GM19324 (cell line): ENCODE data around the gene ERH.
"Not testable (repeated sequence)": the region's sequence is repeated elsewhere in the genome, so short reads cannot be mapped to it uniquely, and the experiment has no call there.

Source experiments
- ATAC-seq: cut with Tn5 transposase; IDR thresholded peaks from one replicate; pipeline ENCODE4 v1.9.1; 2021; ENCODE audit warnings: mild to moderate bottlenecking, moderate library complexity; ENCODE audit not compliant: unreplicated experiment, low FRiP score

Gene ERH

GRCh38 chr14:69399750-69400149, 1.7 kb upstream of the ERH start:
- no peak for ATAC-seq

- no peak for ATAC-seq
Observed at GRCh38 chr14:69398818-69399210, 715 bp upstream of the ERH start.

DNA sequence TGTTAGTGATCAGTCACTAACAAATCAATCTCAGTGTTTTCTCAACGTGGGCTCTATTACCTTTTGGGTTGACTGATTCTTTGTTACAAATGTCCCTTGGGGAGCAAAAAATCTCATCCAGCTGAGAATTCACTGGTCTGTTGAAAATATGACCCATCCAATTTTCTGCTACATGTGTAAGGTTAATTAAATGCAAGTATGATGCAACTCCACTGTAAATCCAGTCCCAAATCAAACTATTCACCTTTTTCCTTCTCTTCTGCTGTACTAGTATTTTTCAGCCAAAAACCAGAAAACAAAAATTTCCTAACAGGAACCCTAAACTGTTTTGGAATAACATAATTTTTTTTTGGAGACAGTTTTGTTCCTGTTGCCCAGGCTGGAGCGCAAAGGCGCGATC, 2.2 kb downstream of the ERH start:
- ATAC-seq, result no peak

- ATAC-seq, result no peak
Observed at GRCh38 chr14:69392481-69392880, 5.6 kb downstream of the ERH start.

DNA sequence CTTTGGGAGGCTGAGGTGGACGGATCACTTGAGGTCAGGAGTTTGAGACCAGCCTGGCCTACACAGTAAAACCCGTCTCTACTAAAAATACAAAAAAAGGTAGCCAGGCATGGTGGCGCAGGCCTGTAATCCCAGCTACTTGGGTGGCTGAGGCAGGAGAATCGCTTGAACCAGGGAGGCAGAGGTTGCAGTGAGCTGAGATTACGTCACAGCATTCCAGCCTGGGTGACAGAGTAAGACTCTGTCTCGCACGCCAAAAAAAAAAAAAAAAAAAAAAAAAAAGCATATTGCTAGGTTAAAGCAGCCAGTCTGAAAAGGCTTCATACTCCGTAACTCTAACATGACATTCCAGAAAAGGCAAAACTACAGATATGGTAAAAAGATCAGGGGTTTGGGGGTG, 6.7 kb downstream of the ERH start:
- ATAC-seq, result not testable (repeated sequence)

DNA sequence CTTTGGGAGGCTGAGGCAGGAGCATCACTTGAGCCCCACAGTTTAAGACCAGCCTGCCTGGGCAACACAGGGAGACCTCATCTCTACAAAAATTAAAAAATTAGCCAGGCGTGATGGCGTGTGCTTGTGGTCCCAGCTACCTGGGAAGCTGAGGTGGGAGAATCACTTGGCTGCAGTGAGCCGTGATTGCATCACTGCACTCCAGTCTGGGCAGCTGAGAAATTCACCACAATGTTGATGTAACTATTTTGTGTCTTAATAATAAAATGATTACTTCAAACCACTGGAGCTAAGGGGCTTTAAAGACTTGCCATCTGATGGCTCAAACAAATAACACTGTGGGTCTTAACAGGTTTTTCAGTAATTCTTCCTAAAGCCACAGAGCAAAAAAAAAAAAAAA, 10.8 kb downstream of the ERH start:
- no peak for ATAC-seq

- no peak for ATAC-seq
Observed at GRCh38 chr14:69378274-69378673, 19.8 kb downstream of the ERH start.

DNA sequence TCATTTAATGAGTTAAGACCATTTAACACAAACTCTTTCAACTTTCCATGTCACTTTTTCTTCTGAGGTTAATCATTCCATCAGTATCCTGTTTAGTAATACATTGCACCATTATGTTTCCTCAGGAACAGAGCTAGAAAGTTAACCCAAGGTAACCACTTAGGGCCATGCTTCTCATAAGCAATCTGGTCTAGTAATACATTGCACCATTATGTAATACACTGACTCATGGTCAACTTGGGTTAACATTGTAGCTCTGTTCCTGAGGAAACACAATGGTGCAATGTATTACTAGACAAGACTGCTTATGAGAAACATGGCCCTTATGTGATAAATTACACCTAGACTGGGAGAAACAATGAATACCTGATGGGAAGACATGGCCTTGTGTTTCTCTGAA, 21.7 kb downstream of the ERH start:
- no peak for ATAC-seq

GRCh38 chr14:69375722-69376121, 22.4 kb downstream of the ERH start:
- no peak for ATAC-seq

DNA sequence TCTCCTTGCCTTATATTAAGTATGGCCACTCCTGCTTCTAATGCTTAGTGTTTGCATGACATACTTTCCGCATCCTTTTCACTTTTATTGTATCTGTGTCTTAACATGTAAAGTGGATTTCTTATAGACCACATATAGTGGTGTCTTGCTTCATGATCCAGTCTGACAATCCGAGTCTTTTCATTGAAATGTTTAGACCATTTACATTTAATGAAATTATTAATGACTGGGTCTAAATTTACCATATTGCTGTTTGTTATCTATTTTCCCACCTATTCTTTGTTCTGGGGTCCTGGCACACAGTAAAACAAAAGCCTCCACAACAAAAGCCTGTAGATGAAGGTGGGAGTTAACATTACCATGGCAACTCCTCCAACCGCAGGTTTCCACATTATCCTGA, 22.9 kb downstream of the ERH start:
- ATAC-seq, result no peak

DNA sequence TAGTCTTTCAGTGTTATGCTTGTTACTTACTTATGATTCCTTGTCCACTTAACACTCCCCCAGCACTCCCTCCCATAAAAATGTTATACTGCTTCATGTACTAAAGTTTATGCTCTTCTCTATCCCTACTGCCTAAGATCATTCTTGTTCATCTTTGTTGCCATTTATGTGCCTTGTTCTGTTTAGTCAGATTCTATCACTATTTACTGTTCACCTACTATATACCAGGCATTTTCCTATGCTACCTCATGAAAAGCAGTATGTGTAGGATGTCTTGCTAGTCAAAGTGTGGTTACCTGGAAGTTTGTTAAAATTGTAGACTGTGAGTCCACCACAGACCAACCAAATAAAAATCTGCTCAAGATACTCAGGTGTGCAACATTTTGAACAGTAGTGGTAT, 23.9 kb downstream of the ERH start:
- no peak for ATAC-seq

DNA sequence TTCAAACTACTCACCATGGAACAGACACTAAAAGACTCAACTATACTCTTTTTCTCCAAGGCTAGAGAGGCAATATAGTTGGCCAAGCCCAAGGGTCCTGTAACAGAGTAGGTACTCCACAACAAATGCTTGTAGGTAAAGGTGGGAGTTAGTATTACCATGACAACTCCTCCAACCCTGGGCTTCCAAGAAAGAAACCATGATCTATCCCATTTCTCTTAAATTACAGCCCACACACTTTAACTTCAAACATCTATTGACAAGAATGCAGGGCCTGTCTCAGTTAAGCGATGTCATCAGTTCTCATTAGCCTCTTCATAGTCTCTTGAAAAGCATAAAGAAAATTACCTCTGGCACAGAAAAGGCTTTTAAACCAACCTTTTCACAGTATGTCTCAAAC, 25.0 kb downstream of the ERH start:
- no peak for ATAC-seq

DNA sequence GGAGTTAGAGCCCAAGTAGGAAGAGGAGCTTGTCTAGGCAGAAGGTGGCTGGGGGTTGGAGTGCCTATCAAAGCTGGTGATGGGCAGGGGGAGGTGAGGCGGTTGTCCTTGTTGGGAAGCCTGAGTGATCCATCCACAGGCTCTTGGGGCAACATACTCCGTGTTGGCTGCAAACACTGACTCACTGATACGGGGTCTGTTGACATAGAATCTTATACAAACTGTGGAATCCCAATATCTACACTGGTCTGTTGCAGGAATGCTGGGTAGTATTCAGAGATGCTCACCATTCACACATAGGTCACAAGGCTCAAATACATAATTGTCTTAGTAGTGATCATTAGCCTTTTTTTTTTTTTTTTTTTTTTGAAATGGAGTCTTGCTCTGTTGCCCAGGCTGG, 26.0 kb downstream of the ERH start:
- no peak for ATAC-seq

GRCh38 chr14:69370061-69370460, 28.0 kb downstream of the ERH start:
- no peak for ATAC-seq

DNA sequence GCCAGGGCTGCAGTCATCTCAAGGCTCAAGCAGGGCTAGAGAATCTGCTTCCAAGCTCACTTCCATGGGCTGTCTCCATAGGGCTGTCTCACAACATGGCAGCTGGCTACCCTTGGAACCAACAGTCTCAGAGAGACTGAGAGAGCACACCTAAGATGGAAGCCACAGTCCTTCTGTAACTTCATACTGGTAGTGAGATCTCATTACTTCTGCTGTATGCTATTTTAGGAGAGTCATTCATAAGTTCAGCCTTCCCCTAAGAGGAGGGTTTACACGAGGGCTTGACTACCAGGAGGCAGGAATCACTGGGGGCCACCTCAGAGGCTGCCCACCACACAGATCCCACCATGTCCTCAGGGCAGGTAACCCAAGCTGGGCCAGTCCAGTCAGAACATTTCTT, 29.7 kb downstream of the ERH start:
- no peak for ATAC-seq

- no peak for ATAC-seq
Observed at GRCh38 chr14:69366761-69367160, 31.3 kb downstream of the ERH start.

DNA sequence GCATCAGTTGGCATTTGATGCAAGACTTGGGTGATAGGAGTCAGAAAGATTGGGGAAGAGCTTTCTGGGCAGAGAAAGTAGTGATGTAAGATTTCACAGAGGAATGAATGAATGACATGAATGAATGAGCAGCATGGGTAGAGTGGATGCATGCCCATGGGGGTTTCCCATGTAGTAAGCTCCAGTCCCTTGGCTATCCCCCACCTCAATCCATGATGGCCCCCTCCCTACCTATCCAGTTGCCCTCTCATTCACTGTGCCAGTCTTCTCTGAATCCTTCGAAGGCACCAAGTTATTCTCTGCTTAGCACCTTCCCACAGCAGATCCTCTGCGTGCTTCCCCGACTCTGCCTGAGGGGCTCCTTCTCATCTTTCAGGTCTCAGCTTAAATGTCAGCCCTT, 32.0 kb downstream of the ERH start:
- ATAC-seq, result no peak

DNA sequence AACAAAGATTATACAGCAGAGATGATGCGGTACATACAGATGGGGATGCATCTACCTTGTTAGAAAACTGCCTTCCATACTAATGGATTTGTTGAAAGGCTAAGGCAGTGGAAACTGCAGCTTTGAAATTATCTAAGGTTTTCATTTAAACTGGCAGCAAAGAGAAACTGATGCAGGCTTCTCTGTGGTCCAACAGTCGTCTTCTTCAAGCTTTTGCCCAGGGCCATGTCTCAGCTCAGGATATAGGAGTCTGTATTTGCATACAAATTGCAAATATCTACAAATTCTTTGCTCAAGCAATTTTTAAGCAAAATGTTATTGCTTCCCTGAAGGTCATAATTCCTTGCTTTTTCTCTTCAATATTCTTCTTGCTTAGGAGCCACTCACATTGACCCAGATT, 33.7 kb downstream of the ERH start:
- no peak for ATAC-seq

- no peak for ATAC-seq
Observed at GRCh38 chr14:69363964-69364363, 34.1 kb downstream of the ERH start.

- no peak for ATAC-seq
Observed at GRCh38 chr14:69363055-69363454, 35.0 kb downstream of the ERH start.

GRCh38 chr14:69360438-69361108, 37.5 kb downstream of the ERH start:
- no peak for ATAC-seq

DNA sequence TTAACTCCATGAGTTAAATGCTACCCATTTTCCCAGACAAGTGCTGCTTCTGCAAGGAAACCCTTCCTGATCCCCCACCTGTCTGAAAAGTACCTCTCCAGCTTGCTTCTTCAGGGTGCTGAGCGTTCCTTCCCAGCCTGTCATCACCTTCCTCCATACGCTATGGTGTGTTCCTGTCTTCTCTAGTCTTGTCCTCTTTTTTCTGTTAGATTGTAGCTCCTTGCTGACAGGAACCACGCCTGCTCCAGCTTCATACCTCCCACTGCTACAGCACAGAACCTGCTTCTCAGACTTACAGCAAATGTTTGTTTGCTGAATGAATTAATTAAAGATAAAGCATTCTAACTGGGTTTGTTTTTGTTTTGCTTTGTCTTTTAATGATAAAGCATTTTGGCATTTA, 39.1 kb downstream of the ERH start:
- ATAC-seq, result no peak
